HepG2 (cell line): ENCODE measurements around the gene STIM2. TPM values are rescaled to one million over a fixed set of nuclear protein-coding genes. Genes with fewer than 3 reads are reported as not detected.

Experiments
- ATAC-seq: fragments of 200-7000 bp; cut with Tn5 transposase; 3 replicates; pipeline ENCODE4 v1.9.1; 2020; ENCODE audit warnings: mild to moderate bottlenecking, moderate library complexity
- BruUV-seq: library from RNA; stranded (reverse); fragments of 400-500 nt; replicated peaks from 2 replicates; lab custom pipeline; 2021; lab: Mats Ljungman, UMichigan
- CTCF ChIA-PET: fragments of 300-600 bp; formaldehyde crosslinking; extraction: SDS; loops from one replicate; lab custom pipeline; 2021; ENCODE audit warnings: low total read pairs, inconsistent platforms, low intra/inter-chr PET ratio; lab: Yijun Ruan, JAX
- POLR2A ChIA-PET: fragments of 350-600 bp; sonication (Branson Sonifier 250); formaldehyde crosslinking; loops from one replicate; lab custom pipeline; 2020; ENCODE audit warnings: antibody characterized with exemption, inconsistent platforms; lab: Yijun Ruan, JAX
- DNase-seq: peaks from one replicate; pipeline ENCODE4 v3.0.0-alpha.2; 2015; ENCODE audit warnings: low spot score
- FAIRE-seq: peaks from 3 replicates; lab custom pipeline; 2011; peaks lifted over from hg19 to GRCh38; lab: Jason Lieb, UNC
- H2AFZ ChIP-seq: one replicate; pipeline ENCODE4 v1.6.1; 2011; ENCODE audit warnings: low read length, inconsistent platforms
- H3K27ac ChIP-seq: fragments of 300-600 bp; 3 replicates; pipeline ENCODE4 v1.8.0; 2011; ENCODE audit warnings: mixed run types, mild to moderate bottlenecking, mixed read lengths, low read length, inconsistent platforms; ENCODE audit not compliant: insufficient read depth; ENCODE audit errors: extremely low read length
- H3K27me3 ChIP-seq, 2 experiments: fragments of 200-600 bp in 1 of 2; 2 replicates in 1 of 2; 3 replicates in 1 of 2; pipeline versions ENCODE4 v1.6.0 to v1.8.0; 2011; ENCODE audit warnings: low read length in 2 of 2, mild to moderate bottlenecking in 2 of 2, moderate library complexity in 2 of 2, inconsistent platforms in 1 of 2; ENCODE audit not compliant: insufficient read depth in 2 of 2, control insufficient read depth in 1 of 2
- H3K36me3 ChIP-seq, 2 experiments: fragments of 200-600 bp in 1 of 2; replicated peaks in 1 of 2; 2 replicates in 1 of 2; 3 replicates in 1 of 2; pipeline versions ENCODE4 v1.5.1 to v1.8.0; 2011; ENCODE audit warnings: low read length in 2 of 2, inconsistent platforms in 1 of 2; ENCODE audit not compliant: insufficient read depth in 2 of 2, control insufficient read depth in 1 of 2
- H3K4me1 ChIP-seq: 2 replicates; pipeline ENCODE4 v1.5.1; 2012; ENCODE audit warnings: low read length, inconsistent platforms; ENCODE audit not compliant: insufficient read depth
- H3K4me2 ChIP-seq: 2 replicates; pipeline ENCODE4 v1.6.0; 2011; ENCODE audit warnings: low read depth, low read length, inconsistent platforms
- H3K4me3 ChIP-seq, 3 experiments: fragments of 200-600 bp in 1 of 3; sonication (generic), shearing (Covaris generic) in 1 of 3; replicated peaks in 1 of 3; 2 replicates each; pipeline ENCODE4 v1.5.1; 2011 to 2016; ENCODE audit warnings: low read length in 3 of 3, inconsistent platforms in 2 of 3, low read depth in 2 of 3, mild to moderate bottlenecking in 2 of 3, control low read depth in 1 of 3, mixed read lengths in 1 of 3; ENCODE audit not compliant: insufficient read depth in 1 of 3
- H3K79me2 ChIP-seq: one replicate; pipeline ENCODE4 v1.6.1; 2011; ENCODE audit warnings: low read length, inconsistent platforms; ENCODE audit not compliant: insufficient read depth
- H3K9ac ChIP-seq: 2 replicates; pipeline ENCODE4 v1.6.0; 2011; ENCODE audit warnings: mild to moderate bottlenecking, low read depth, low read length, inconsistent platforms; ENCODE audit not compliant: insufficient read depth
- H3K9me3 ChIP-seq: 2 replicates; pipeline ENCODE4 v1.5.1; 2012; ENCODE audit warnings: mild to moderate bottlenecking, low read length
- H4K20me1 ChIP-seq: 2 replicates; pipeline ENCODE4 v1.6.0; 2011; ENCODE audit warnings: inconsistent platforms, mild to moderate bottlenecking, low read length, moderate library complexity; ENCODE audit not compliant: insufficient read depth
- ARID2 ChIP-seq: sonication (generic); formaldehyde crosslinking; IDR thresholded peaks from 2 replicates; pipeline ENCODE4 v1.8.1; 2022; ENCODE audit warnings: mild to moderate bottlenecking, missing genetic modification reagents, borderline replicate concordance
- BRF2 ChIP-seq: sonication (generic); formaldehyde crosslinking; IDR thresholded peaks from 2 replicates; pipeline ENCODE4 v1.8.1; 2022; ENCODE audit warnings: mild to moderate bottlenecking, missing genetic modification reagents
- CBFB ChIP-seq: sonication (generic); formaldehyde crosslinking; IDR thresholded peaks from 2 replicates; pipeline ENCODE4 v1.4.0; 2020; ENCODE audit warnings: missing genetic modification reagents
- CENPT ChIP-seq: sonication (generic); formaldehyde crosslinking; IDR thresholded peaks from 2 replicates; pipeline ENCODE4 v1.8.0; 2022; ENCODE audit warnings: low read depth, mild to moderate bottlenecking, moderate library complexity, missing genetic modification reagents
- CENPX ChIP-seq: sonication (generic); formaldehyde crosslinking; IDR thresholded peaks from 2 replicates; pipeline ENCODE4 v1.9.0; 2021; ENCODE audit warnings: mild to moderate bottlenecking, missing genetic modification reagents, moderate library complexity
- DNMT1 ChIP-seq: sonication (generic); formaldehyde crosslinking; IDR thresholded peaks from 2 replicates; pipeline ENCODE4 v1.5.1; 2020; ENCODE audit warnings: mild to moderate bottlenecking, missing genetic modification reagents
- DNMT3B ChIP-seq: conservative IDR thresholded peaks from 2 replicates; pipeline ENCODE4 v1.6.1; 2016; ENCODE audit warnings: missing biosample characterization, control low read depth
- JARID2 ChIP-seq: sonication (generic); formaldehyde crosslinking; IDR thresholded peaks from 2 replicates; pipeline ENCODE4 v1.8.1; 2023; ENCODE audit warnings: missing genetic modification reagents, inconsistent platforms; ENCODE audit not compliant: insufficient replicate concordance
- LCORL ChIP-seq, 2 experiments: fragments of 450-650 bp in 1 of 2; sonication (generic) in 1 of 2; formaldehyde crosslinking in 1 of 2; IDR thresholded peaks; 2 replicates each; pipeline versions ENCODE4 v1.5.0 to v1.6.1; 2017 to 2020; ENCODE audit warnings: antibody characterized with exemption in 1 of 2, missing genetic modification reagents in 1 of 2
- MXI1 ChIP-seq: IDR thresholded peaks from 3 replicates; pipeline ENCODE4 v1.6.1; 2012; ENCODE audit warnings: low read depth, low read length, inconsistent platforms, borderline replicate concordance
- SMAD3 ChIP-seq: sonication (generic); formaldehyde crosslinking; IDR thresholded peaks from 2 replicates; pipeline ENCODE4 v1.4.0; 2020; ENCODE audit warnings: missing genetic modification reagents
- ZNF549 ChIP-seq: sonication (generic); formaldehyde crosslinking; IDR thresholded peaks from 2 replicates; pipeline ENCODE4 v1.5.0; 2020; ENCODE audit warnings: missing genetic modification reagents
- WGBS: methylation state at CpG from one replicate; pipeline ENCODE4 v1.1.6; 2017; ENCODE audit warnings: low lambda C conversion rate; 5-methylcytosine and 5-hydroxymethylcytosine counted together
- in situ Hi-C: cut with HindIII; loops from 2 replicates; pipeline ENCODE4 v1.10.0; 2017; ENCODE audit warnings: low pct_unique_long_range_greater_than_20kb; ENCODE audit not compliant: extremely low pct_ligation_motif_present
- intact Hi-C: fragments of 100-400 bp; cut with micrococcal nuclease; formaldehyde crosslinking; loops from one replicate; pipeline ENCODE4 v1.10.0; 2022; ENCODE audit not compliant: unreplicated experiment
- polyA plus RNA-seq, 8 experiments: library from polyadenylated mRNA; depleted of rRNA in 3 of 8; stranded (reverse) in 7 of 8; unstranded in 1 of 8; fragments of >200 nt; fragmentation: Illumina TruSeq in 4 of 8; extraction: Trizol in 4 of 8; gene quantifications; 2 replicates each; pipeline versions ENCODE4 v1.2.1 to v1.2.3, GENCODE V29; 2011 to 2016; ENCODE audit warnings: low read depth in 4 of 8, missing spikeins in 1 of 8, mixed read lengths in 1 of 8; ENCODE audit not compliant: insufficient read depth in 1 of 8
- total RNA-seq, 5 experiments: library from RNA; depleted of rRNA; stranded (reverse); fragments of >200 nt; fragmentation: Illumina TruSeq; extraction: Trizol; gene quantifications; 2 replicates each; pipeline ENCODE4 v1.2.3, GENCODE V29; 2016; ENCODE audit warnings: low read depth in 1 of 5

The STIM2 gene
- total and polyA plus RNA-seq, 2 of the 13 experiments (the other 11 are each of a cell fraction or from before 2014, with no cell fraction given): 19.3 to 19.4 TPM

- no peak overlapping the region for H2AFZ ChIP-seq
- intact Hi-C loops: no loop called here
- H3K9me3 ChIP-seq: no peaks in the 10 kb centered on the region
- BruUV-seq: no TSS peak
- no peaks in the 10 kb centered on the region for H3K4me1 ChIP-seq
- DNase-seq (no peak), ATAC-seq (no peak; the same call in 2 of the 3 replicates), FAIRE-seq (no peak)
- H3K36me3 ChIP-seq: no peaks in the 10 kb centered on the region; a peak in 1 of 5 replicates
- peaks cover 11% of the 10 kb centered on the region for H3K79me2 ChIP-seq
- ChIA-PET CTCF (no interaction called here), POLR2A (no interaction called here)
- WGBS: 94% methylated on average over 3 of the region's 10 CpGs
- H3K4me2 ChIP-seq: no peak overlapping the region
- H3K27ac ChIP-seq: no peak overlapping the region
- no peaks in the 10 kb centered on the region for H3K27me3 ChIP-seq
- H3K9ac ChIP-seq: no peak overlapping the region
- in situ Hi-C loops: no loop called here
- H3K4me3 ChIP-seq: no peak overlapping the region
- H4K20me1 ChIP-seq: no peaks in the 10 kb centered on the region
- TF ChIP-seq CENPT: no peak
- TF ChIP-seq CBFB: no peak
Measured at GRCh38 chr4:26873391-26874026, 12.9 kb downstream of the STIM2 start.

- POLR2A ChIA-PET: no interaction called here
- H4K20me1 ChIP-seq: no peaks in the 10 kb centered on the region
- no peak; the same call in 1 of the 3 replicates for ATAC-seq
- CTCF ChIA-PET: no interaction called here
- no peak overlapping the region for H3K4me3 ChIP-seq
- no peak overlapping the region for H2AFZ ChIP-seq
- no peak overlapping the region for H3K9ac ChIP-seq
- no peak overlapping the region for H3K27ac ChIP-seq
- WGBS: no CpG with 5 or more reads among the region's 7 CpGs
- no TSS peak for BruUV-seq
- TF ChIP-seq DNMT1 (CRISPR knock-in tag) (no peak), ZNF549 (CRISPR knock-in tag) (no peak), JARID2 (no peak), MXI1 (no peak), LCORL (IDR thresholded peaks at IDR 0.05) (no peak), LCORL (CRISPR knock-in tag; IDR thresholded peaks at IDR 0.05) (no peak), SMAD3 (no peak), CENPX (no peak), ARID2 (CRISPR knock-in tag) (no peak), BRF2 (CRISPR knock-in tag) (no peak), DNMT3B (no peak)
- no peaks in the 10 kb centered on the region for H3K9me3 ChIP-seq
- no peak overlapping the region for H3K4me2 ChIP-seq
- peaks cover 8% of the 10 kb centered on the region for H3K79me2 ChIP-seq
- in situ Hi-C loops: no loop called here
- no peaks in the 10 kb centered on the region for H3K4me1 ChIP-seq
- FAIRE-seq: no peak
- H3K27me3 ChIP-seq: no peaks in the 10 kb centered on the region
- DNase-seq: no peak
- intact Hi-C loops: no loop called here
- H3K36me3 ChIP-seq: no peaks in the 10 kb centered on the region
Measured at GRCh38 chr4:26874110-26874509, 13.5 kb downstream of the STIM2 start.
